CD14-positive monocyte (primary cell): Measurements from ENCODE around the gene DIS3L2. TPM values are rescaled to one million over a fixed set of nuclear protein-coding genes. Genes with fewer than 3 reads are reported as not detected.

Source experiments
- DNase-seq, 3 donors: peaks; one replicate each; pipeline ENCODE4 v3.0.0-alpha.2; 2011 to 2022
- H2AFZ ChIP-seq: 2 replicates; pipeline ENCODE4 v1.6.0; 2012; ENCODE audit warnings: mild to moderate bottlenecking, low read depth, low read length, inconsistent platforms; ENCODE audit not compliant: insufficient read depth, poor library complexity, severe bottlenecking
- H3K27ac ChIP-seq, 2 donors: 1 replicate in 1 of 2; 2 replicates in 1 of 2; pipeline ENCODE4 v1.5.1; 2012 to 2013; ENCODE audit warnings: low read length in 2 of 2, control low read depth in 1 of 2, inconsistent platforms in 1 of 2, low read depth in 1 of 2, mild to moderate bottlenecking in 1 of 2
- H3K27me3 ChIP-seq, 2 donors: one replicate each; pipeline versions ENCODE4 v1.6.0 to v1.6.1; 2011 to 2013; ENCODE audit warnings: low read length in 2 of 2; ENCODE audit not compliant: control insufficient read depth in 2 of 2, insufficient read depth in 2 of 2
- H3K36me3 ChIP-seq, 2 donors: replicated peaks in 1 of 2; 1 replicate in 1 of 2; 2 replicates in 1 of 2; pipeline versions ENCODE4 v1.5.1 to v1.6.1; 2012 to 2013; ENCODE audit warnings: low read length in 2 of 2, control low read depth in 1 of 2, inconsistent platforms in 1 of 2, mild to moderate bottlenecking in 1 of 2; ENCODE audit not compliant: insufficient read depth in 2 of 2, control insufficient read depth in 1 of 2
- H3K4me1 ChIP-seq, 2 donors: 1 replicate in 1 of 2; 2 replicates in 1 of 2; pipeline versions ENCODE4 v1.5.1 to v1.6.1; 2012 to 2013; ENCODE audit warnings: low read length in 2 of 2, control low read depth in 1 of 2, inconsistent platforms in 1 of 2, mild to moderate bottlenecking in 1 of 2, moderate library complexity in 1 of 2; ENCODE audit not compliant: insufficient read depth in 2 of 2, control insufficient read depth in 1 of 2
- H3K4me2 ChIP-seq: replicated peaks from 2 replicates; pipeline ENCODE3; 2012; ENCODE audit warnings: low read length, moderate library complexity, mild to moderate bottlenecking; ENCODE audit not compliant: poor library complexity, severe bottlenecking; ENCODE audit errors: extremely low read depth
- H3K4me3 ChIP-seq, 3 experiments: fragments of 200-600 bp in 1 of 3; sonication (generic) in 1 of 3; replicated peaks in 1 of 3; 1 replicate in 2 of 3; 2 replicates in 1 of 3; pipeline ENCODE4 v1.5.1; 2011 to 2013; ENCODE audit warnings: low read length in 3 of 3, mild to moderate bottlenecking in 3 of 3, control low read depth in 2 of 3, low read depth in 2 of 3, inconsistent platforms in 1 of 3, moderate library complexity in 1 of 3
- H3K79me2 ChIP-seq: 2 replicates; pipeline ENCODE4 v1.6.0; 2012; ENCODE audit warnings: mild to moderate bottlenecking, control low read depth, inconsistent platforms, low read length, moderate library complexity; ENCODE audit not compliant: insufficient read depth
- H3K9ac ChIP-seq: 2 replicates; pipeline ENCODE4 v1.6.0; 2017; ENCODE audit warnings: low read length, mild to moderate bottlenecking; ENCODE audit not compliant: insufficient read depth, poor library complexity, severe bottlenecking
- H3K9me3 ChIP-seq, 2 donors: replicated peaks in 1 of 2; 1 replicate in 1 of 2; 2 replicates in 1 of 2; pipeline versions ENCODE4 v1.5.1 to v1.6.1; 2012 to 2013; ENCODE audit warnings: low read length in 2 of 2, control low read depth in 1 of 2; ENCODE audit not compliant: control insufficient read depth in 1 of 2, insufficient read depth in 1 of 2
- H4K20me1 ChIP-seq: 2 replicates; pipeline ENCODE4 v1.6.0; 2012; ENCODE audit warnings: mild to moderate bottlenecking, low read length, control low read depth, moderate library complexity; ENCODE audit not compliant: insufficient read depth
- H3K27ac Mint-ChIP-seq, 7 donors: one replicate each; pipeline ENCODE4 v1.8.0; 2020; ENCODE audit warnings: mild to moderate bottlenecking in 7 of 7, mixed read lengths in 7 of 7, moderate library complexity in 6 of 7, inconsistent platforms in 2 of 7
- H3K27me3 Mint-ChIP-seq, 3 donors: one replicate each; pipeline ENCODE4 v1.8.0; 2021 to 2022; ENCODE audit warnings: low read depth in 3 of 3, mild to moderate bottlenecking in 3 of 3, mixed read lengths in 3 of 3, moderate library complexity in 3 of 3, inconsistent platforms in 1 of 3
- H3K36me3 Mint-ChIP-seq, 2 donors: one replicate each; pipeline ENCODE4 v1.8.0; 2020; ENCODE audit warnings: mixed read lengths in 2 of 2, inconsistent platforms in 1 of 2, mild to moderate bottlenecking in 1 of 2
- H3K4me1 Mint-ChIP-seq: one replicate; pipeline ENCODE4 v1.8.0; 2020; ENCODE audit warnings: mild to moderate bottlenecking, mixed read lengths
- H3K4me3 Mint-ChIP-seq, 2 donors: one replicate each; pipeline ENCODE4 v1.8.0; 2020; ENCODE audit warnings: mild to moderate bottlenecking in 2 of 2, mixed read lengths in 2 of 2, moderate library complexity in 1 of 2
- H3K9me3 Mint-ChIP-seq, 7 donors: one replicate each; pipeline ENCODE4 v1.8.0; 2020 to 2022; ENCODE audit warnings: mixed read lengths in 7 of 7, mild to moderate bottlenecking in 6 of 7, moderate library complexity in 6 of 7, inconsistent platforms in 2 of 7
- CTCF ChIP-seq: fragments of 200-600 bp; IDR thresholded peaks from one replicate; pipeline ENCODE4 v1.8.0; 2022; ENCODE audit warnings: antibody characterized with exemption, mild to moderate bottlenecking
- WGBS: methylation state at CpG from one replicate; pipeline ENCODE4 v1.1.5; 2013; ENCODE audit warnings: missing lambda C conversion rate; ENCODE audit not compliant: insufficient coverage; 5-methylcytosine and 5-hydroxymethylcytosine counted together
- intact Hi-C, 2 donors: fragments of 100-400 bp; cut with micrococcal nuclease; formaldehyde crosslinking; loops; one replicate each; pipeline versions ENCODE4 v1.15.0 to v1.15.1; 2023
- polyA plus RNA-seq, 3 donors: library from polyadenylated mRNA; depleted of rRNA in 1 of 3; unstranded in 2 of 3; stranded (reverse) in 1 of 3; fragments of 300-500 nt in 2 of 3; fragments of >200 nt in 1 of 3; fragmentation: Illumina TruSeq in 2 of 3; gene quantifications; 1 replicate in 2 of 3; 2 replicates in 1 of 3; pipeline ENCODE4 v1.2.3, GENCODE V29; 2012 to 2021

The DIS3L2 gene
- polyA plus RNA-seq, 3 donors: 6.0 to 21.7 (median 6.4) TPM

- 100% methylated on average over 3 of the region's 9 CpGs for WGBS
- H2AFZ ChIP-seq: no peak overlapping the region
- intact Hi-C loops: no loop called here
- H3K9ac ChIP-seq: no peak overlapping the region
- no peaks in the 10 kb centered on the region for H3K36me3 ChIP-seq
- Mint-ChIP-seq H3K27me3 (peaks cover 0 to 2% (median 0%) of the 10 kb centered on the region in 3 donors), H3K4me1 (no peaks in the 10 kb centered on the region), H3K4me3 (no peak overlapping the region), H3K27ac (peak overlapping the region in 1 of 7 donors; percentile 53), H3K36me3 (peaks cover 22 to 26% of the 10 kb centered on the region in 2 donors), H3K9me3 (peaks cover 0 to 3% (median 0%) of the 10 kb centered on the region in 7 donors)
- H3K79me2 ChIP-seq: no peaks in the 10 kb centered on the region
- no peaks in the 10 kb centered on the region for H3K9me3 ChIP-seq
- no peaks in the 10 kb centered on the region for H3K27me3 ChIP-seq
- TF ChIP-seq CTCF: no peak
- no peaks in the 10 kb centered on the region for H4K20me1 ChIP-seq
- DNase-seq: no peak
- no peak overlapping the region for H3K27ac ChIP-seq
- no peak overlapping the region for H3K4me3 ChIP-seq
- no peaks in the 10 kb centered on the region for H3K4me1 ChIP-seq
- no peak overlapping the region for H3K4me2 ChIP-seq
Measured at GRCh38 chr2:232204457-232204931, 243.0 kb downstream of the DIS3L2 start.

GRCh38 chr2:232207174-232207573 lies 245.7 kb downstream of the DIS3L2 start:
- peaks cover 30 to 38% of the 10 kb centered on the region in 2 donors for H3K36me3 Mint-ChIP-seq
- WGBS: no CpG with 5 or more reads among the region's 2 CpGs
- H3K27me3 Mint-ChIP-seq: peaks cover 0 to 2% (median 0%) of the 10 kb centered on the region in 3 donors

More at GRCh38 chr2:232207174-232207573, 245.7 kb downstream of the DIS3L2 start:
- intact Hi-C loops: no loop called here
- Histone ChIP-seq H2AFZ (no peak overlapping the region), H3K9me3 (no peaks in the 10 kb centered on the region), H3K9ac (no peak overlapping the region), H3K27me3 (no peaks in the 10 kb centered on the region), H3K79me2 (no peaks in the 10 kb centered on the region), H4K20me1 (no peaks in the 10 kb centered on the region), H3K4me3 (no peak overlapping the region), H3K27ac (no peak overlapping the region), H3K36me3 (peaks cover 4 to 20% of the 10 kb centered on the region in 2 donors), H3K4me1 (no peaks in the 10 kb centered on the region), H3K4me2 (no peak overlapping the region)
- no peak for DNase-seq
- Mint-ChIP-seq H3K9me3 (no peaks in the 10 kb centered on the region), H3K4me3 (no peak overlapping the region), H3K27ac (no peak overlapping the region), H3K4me1 (peaks cover 4% of the 10 kb centered on the region)
- TF ChIP-seq CTCF: no peak
